ENCODE data around the gene NTPCR. TPM values are rescaled to one million over a fixed set of nuclear protein-coding genes. Genes with fewer than 3 reads are reported as not detected.
"Not testable (repeated sequence)": the region's sequence is repeated elsewhere in the genome, so short reads cannot be mapped to it uniquely, and the experiment has no call there.

Gene NTPCR
- total RNA-seq, 1 donor from 2014 or later = 18.5 TPM

GRCh38 chr1:232925421-232926220 is 24.8 kb upstream of the NTPCR start:
- DNase-seq (ENCODE audit: low spot score) (no peak), ATAC-seq (no peak)

- ATAC-seq; DNase-seq (ENCODE audit: low spot score): not testable (repeated sequence)
Observed at GRCh38 chr1:232927166-232927565, 23.2 kb upstream of the NTPCR start.

- no peak for ATAC-seq
- DNase-seq (ENCODE audit: low spot score) = no peak
Observed at GRCh38 chr1:232927830-232928505, 22.4 kb upstream of the NTPCR start.

GRCh38 chr1:232932486-232933425 is 17.7 kb upstream of the NTPCR start:
- ATAC-seq (no peak), DNase-seq (ENCODE audit: low spot score) (no peak)

- ATAC-seq (no peak), DNase-seq (ENCODE audit: low spot score) (no peak)
Observed at GRCh38 chr1:232936941-232937340, 13.5 kb upstream of the NTPCR start.

- no peak for ATAC-seq
- DNase-seq (ENCODE audit: low spot score) = no peak
Observed at GRCh38 chr1:232937741-232938375, 12.6 kb upstream of the NTPCR start.

- DNase-seq (ENCODE audit: low spot score) = no peak
- ATAC-seq = no peak
Observed at GRCh38 chr1:232938926-232939325, 11.5 kb upstream of the NTPCR start.

- DNase-seq (ENCODE audit: low spot score) = no peak
- ATAC-seq = no peak
Observed at GRCh38 chr1:232939748-232940147, 10.7 kb upstream of the NTPCR start.

- DNase-seq (ENCODE audit: low spot score) (no peak), ATAC-seq (no peak)
Observed at GRCh38 chr1:232940262-232940661, 10.1 kb upstream of the NTPCR start.

- DNase-seq (ENCODE audit: low spot score) = no peak
- ATAC-seq = no peak
Observed at GRCh38 chr1:232942413-232943294, 7.8 kb upstream of the NTPCR start.

- DNase-seq (ENCODE audit: low spot score) (no peak), ATAC-seq (no peak)
Observed at GRCh38 chr1:232943679-232944252, 6.6 kb upstream of the NTPCR start.

GRCh38 chr1:232944347-232944746 is 6.1 kb upstream of the NTPCR start:
- no peak for ATAC-seq
- DNase-seq (ENCODE audit: low spot score) = no peak

GRCh38 chr1:232949636-232950196 is 695 bp upstream of the NTPCR start:
- ATAC-seq = no peak
- no peak for DNase-seq (ENCODE audit: low spot score)

GRCh38 chr1:232951180-232951579 is 769 bp downstream of the NTPCR start:
- DNase-seq (ENCODE audit: low spot score) (no peak), ATAC-seq (peak; percentile 18)

- DNase-seq (ENCODE audit: low spot score) (no peak), ATAC-seq (no peak)
Observed at GRCh38 chr1:232951605-232952004, 1.2 kb downstream of the NTPCR start.

GRCh38 chr1:232952514-232953499 is 2.4 kb downstream of the NTPCR start:
- no peak for DNase-seq (ENCODE audit: low spot score)

GRCh38 chr1:232954594-232955365 is 4.4 kb downstream of the NTPCR start:
- ATAC-seq (no peak), DNase-seq (ENCODE audit: low spot score) (no peak)

More at GRCh38 chr1:232952514-232953499, 2.4 kb downstream of the NTPCR start:
- peak; percentile 68 for ATAC-seq

All from left lobe of liver (tissue), 2 donors.